GM19372 (cell line): Measurements from ENCODE around the gene CTNNAL1.
"Not testable (repeated sequence)": the region's sequence is repeated elsewhere in the genome, so short reads cannot be mapped to it uniquely, and the experiment has no call there.

ENCODE experiments used
- ATAC-seq: cut with Tn5 transposase; IDR thresholded peaks from one replicate; pipeline ENCODE4 v1.9.1; 2021; ENCODE audit warnings: mild to moderate bottlenecking, low read depth, moderate library complexity; ENCODE audit not compliant: unreplicated experiment

Gene CTNNAL1, protein sequence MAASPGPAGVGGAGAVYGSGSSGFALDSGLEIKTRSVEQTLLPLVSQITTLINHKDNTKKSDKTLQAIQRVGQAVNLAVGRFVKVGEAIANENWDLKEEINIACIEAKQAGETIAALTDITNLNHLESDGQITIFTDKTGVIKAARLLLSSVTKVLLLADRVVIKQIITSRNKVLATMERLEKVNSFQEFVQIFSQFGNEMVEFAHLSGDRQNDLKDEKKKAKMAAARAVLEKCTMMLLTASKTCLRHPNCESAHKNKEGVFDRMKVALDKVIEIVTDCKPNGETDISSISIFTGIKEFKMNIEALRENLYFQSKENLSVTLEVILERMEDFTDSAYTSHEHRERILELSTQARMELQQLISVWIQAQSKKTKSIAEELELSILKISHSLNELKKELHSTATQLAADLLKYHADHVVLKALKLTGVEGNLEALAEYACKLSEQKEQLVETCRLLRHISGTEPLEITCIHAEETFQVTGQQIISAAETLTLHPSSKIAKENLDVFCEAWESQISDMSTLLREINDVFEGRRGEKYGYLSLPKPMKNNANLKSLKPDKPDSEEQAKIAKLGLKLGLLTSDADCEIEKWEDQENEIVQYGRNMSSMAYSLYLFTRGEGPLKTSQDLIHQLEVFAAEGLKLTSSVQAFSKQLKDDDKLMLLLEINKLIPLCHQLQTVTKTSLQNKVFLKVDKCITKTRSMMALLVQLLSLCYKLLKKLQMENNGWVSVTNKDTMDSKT

DNA sequence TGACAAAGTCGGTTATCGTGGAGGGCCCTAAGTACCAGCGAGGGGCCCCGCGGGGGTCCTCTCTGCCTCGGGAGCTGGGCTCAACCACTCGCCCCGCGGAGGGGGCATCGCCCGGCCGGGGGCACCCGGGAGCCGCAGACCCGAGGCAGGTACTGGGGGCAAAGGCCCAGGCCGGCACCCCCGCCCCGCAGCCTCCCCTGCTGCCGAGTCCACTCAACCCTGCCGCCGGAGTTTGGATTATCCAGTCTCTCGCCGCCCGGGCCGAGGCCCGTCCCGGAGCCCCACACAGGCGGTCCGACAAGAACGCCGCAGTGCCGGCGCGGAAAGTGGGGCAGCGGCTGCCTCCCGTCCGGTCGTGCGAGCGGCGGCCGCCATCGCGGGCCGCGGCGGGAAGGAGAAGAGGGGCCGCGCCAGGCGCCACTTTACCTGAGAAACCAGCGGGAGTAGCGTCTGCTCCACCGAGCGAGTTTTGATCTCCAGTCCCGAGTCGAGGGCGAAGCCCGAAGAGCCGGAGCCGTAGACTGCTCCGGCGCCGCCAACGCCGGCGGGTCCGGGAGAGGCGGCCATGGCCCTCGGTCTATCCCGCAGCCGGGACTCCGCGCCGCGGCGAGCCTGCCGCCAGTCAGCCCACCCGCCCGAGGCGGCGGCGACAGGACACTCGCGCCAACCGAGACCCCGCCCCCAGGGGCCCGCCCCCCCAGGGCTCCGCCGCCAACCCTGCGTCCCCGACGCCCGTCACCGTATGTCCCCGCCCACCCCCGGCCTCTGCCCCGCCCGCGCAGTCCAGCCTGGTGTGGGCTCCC lies at the start of gene CTNNAL1:
TSS of gene CTNNAL1 (minus strand) at position 624 of the 803 bp plus-strand sequence. CDS start at position 567, 57 bp downstream.
- ATAC-seq = peak; percentile 70

DNA sequence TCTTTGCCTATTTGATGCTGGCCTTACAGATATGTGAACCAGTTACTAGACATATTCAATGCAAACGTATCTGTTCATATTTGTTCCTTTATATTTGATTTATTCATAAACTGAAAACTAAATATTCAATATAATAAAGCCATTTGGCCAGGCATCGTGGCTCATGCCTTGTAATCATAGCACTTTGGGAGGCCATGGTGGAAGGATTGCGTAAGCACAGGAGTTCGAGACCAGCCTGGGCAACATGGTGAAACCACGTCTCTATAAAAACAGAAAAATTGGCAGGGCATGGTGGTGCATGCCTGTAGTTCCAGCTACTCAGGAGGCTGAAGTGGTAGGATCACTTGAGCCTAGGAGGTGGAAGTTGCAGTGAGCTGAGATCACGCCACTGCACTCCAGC lies 49.2 kb upstream of the CTNNAL1 start:
- ATAC-seq = no peak

DNA sequence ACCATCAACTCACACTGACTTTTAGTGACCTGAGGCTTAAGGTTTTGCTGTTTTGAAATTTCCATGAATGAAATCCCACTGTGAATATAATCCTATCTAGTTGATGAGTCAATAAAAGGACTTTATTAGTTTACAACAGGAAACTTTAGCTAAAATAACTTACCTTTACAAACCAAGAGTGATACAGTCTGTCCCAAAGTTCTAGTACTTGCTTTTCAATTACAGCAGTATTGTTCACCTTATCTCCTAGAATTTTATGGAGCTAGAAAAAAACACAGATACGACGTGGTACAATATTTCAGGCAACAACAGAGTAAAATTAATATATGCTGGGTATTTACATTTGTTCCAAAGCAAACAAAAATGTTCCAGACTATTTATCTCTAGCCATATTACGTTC lies 46.9 kb upstream of the CTNNAL1 start:
- no peak for ATAC-seq

DNA sequence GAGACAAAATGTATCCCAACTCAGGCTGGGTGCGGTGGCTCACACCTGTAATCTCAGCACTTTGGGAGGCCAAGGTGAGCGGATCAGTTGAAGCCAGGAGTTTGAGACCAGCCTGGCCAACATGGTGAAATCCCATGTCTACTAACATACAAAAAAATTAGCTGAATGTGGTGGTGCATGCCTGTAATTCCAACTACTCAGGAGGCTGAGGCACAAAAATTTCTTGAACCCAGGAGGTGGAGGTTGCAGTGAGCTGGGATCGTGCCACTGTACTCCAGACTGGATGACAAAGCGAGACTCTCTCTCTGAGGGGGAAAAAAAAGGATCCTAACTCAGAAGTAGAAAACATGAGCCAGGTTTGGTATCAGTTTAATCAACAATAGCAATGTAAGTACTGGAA lies 39.8 kb upstream of the CTNNAL1 start:
- ATAC-seq = not testable (repeated sequence)

DNA sequence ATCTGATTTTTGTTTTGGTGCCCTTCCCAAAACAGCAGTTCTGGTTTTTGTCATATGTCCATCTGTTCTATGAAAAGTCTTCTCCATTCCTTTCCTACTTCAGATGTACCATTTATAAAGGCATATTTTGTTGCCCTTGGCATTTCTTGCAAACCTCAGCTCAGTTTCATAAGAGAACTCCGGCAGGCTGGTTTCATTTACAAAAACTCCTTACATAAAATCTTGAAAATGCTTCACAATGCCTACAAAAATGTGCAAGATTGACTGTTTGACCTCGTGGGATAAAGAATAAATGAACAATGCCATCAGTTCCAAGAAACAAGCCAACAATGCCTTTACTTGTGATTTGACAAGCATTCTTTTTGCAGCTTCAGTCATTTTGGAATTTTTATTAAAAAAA lies 39.1 kb upstream of the CTNNAL1 start:
- no peak for ATAC-seq

DNA sequence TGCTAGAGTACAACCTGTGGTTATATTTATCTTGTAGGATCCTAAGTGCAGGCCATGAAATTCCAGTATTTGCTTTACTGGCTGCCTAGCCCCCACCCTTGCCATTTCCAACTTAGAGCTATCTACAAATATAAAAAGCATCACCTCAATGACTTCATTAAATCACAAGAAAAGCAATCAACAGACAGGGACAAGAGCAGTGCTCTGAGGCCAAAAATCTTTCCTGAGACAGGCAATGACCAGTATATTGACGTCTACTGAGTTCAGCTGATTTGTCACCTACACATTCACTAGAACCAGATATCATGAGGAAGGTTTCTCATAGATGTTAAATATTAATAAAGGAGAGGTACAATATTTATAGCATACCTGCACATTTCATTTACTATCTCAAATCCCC lies 38.4 kb upstream of the CTNNAL1 start:
- no peak for ATAC-seq

DNA sequence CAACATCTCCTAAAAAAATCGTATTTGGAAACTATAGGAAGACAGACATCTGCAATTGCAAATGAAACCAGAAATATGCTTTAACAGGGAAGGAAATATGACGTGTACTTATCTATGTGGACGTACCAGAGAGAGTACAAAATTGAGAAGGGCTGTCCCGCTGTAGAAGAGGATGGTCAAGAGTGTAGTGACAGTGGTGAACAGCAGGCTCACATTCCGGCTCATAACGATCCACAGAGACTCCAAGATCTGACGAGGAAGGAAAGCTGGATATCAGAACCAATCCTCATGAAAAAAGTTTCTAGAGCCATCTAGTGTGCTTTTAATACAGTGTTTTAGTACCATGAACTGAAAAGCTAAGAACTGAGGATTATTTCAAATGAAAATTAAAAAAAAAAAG lies 37.1 kb upstream of the CTNNAL1 start:
- no peak for ATAC-seq

DNA sequence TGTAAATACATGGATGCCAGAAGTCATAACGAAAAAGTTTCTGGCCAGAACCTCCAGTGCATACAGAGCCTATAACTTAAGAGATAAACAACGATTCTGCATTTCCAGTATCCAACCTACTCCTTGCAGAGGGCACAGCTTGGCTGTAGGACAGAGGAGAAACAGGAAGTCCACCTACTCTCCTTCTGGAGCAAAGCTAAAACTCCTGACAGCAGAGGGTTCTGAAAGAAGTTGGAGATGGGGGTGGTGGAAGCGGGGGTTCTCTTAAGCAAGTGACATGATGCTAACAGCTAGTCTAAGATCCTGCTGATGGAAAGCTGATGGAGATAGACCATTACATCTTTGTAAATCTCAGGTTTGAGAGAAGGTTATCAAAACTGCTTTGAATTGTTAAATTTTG lies 35.5 kb upstream of the CTNNAL1 start:
- ATAC-seq = no peak

DNA sequence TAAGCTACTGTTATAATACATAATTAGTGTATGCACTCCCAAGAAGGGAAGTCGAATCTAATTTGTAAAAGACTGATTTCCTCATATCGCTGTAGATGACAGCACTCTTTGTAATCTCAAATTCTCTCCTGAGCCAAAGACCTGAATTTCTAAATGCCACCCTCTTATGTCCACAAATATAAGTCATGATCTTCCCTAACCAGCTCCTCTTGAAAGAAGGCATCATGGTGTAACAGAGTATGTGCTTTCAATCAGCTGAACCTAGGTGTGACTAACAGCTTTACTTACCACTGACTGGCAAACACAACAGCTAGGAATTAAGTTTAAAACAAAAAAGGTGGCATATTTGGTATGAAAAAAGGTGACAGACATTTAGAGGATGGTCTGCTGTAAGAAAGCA lies 34.0 kb upstream of the CTNNAL1 start:
- no peak for ATAC-seq

DNA sequence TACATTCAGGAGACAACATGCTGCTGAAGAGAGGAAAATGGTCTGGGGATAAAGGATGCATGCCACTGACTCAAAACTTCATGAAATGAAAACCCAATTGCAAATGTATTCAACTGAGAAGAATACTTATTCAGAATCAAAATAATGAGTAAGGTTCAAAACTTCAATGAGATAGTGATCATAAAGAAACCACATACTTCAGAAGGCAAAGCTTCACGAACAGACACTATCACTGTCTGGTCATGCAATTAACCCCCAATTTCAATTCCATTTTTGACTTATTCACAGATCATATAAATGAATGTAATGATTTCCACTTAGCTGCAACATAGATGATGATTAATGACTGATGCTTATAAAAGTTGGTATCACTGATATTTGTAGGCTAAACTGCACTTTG lies 33.0 kb upstream of the CTNNAL1 start:
- ATAC-seq = no peak

DNA sequence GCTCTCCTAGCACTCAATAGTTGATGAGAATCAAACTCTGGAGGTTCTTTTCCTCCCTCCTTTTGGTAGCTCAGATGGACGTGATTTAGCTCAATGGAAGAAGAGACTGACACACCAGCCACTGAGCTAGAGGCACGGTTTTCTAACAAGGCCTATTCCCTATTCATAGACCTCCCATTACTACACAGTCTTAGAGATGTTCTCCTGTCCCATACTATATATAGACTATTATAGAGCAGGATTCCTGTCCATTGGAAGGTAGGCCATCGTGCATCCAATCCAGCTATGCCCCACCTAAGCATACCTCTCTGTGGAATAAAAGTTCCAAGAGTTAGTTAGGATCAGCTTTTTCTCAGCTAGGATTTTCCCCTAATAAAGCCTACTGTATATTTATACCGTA lies 30.3 kb upstream of the CTNNAL1 start:
- no peak for ATAC-seq

DNA sequence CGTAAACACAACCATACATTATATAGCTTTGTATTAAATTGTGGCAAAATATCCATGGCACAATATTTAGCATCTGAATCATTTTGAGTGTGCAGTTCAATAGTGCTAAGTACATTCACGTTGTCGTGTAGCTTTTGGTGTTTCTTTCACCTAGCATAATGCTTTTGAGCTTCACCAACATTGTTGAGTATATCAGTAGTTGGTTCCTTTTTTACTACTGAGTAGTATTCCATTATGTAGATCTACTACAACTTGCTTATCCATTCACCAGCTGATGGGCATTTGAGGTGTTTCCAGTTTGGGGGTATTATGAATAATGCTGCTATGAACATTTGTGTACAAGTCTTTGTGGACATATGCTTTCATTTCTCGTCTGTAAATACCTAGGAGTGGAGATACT lies 27.3 kb upstream of the CTNNAL1 start:
- ATAC-seq = no peak

DNA sequence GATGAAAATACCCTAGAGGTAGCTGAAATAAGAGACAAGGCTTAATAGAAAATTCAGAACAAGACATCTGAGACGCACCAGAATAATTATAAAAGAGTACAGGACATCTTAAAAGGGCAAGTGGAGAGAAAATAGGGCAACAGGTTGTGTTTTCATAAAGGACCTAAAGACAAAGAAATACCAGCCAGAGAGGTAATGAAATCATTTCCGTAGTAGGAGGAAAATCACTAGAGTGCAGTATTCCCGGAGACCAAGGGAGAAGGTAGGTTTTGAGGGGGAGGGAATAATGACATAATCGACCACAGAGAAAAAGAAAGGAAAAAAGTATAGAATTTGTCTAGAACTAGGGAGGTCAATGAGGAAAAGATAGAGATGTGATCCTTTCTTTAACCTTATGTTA lies 26.2 kb upstream of the CTNNAL1 start:
- ATAC-seq = no peak

DNA sequence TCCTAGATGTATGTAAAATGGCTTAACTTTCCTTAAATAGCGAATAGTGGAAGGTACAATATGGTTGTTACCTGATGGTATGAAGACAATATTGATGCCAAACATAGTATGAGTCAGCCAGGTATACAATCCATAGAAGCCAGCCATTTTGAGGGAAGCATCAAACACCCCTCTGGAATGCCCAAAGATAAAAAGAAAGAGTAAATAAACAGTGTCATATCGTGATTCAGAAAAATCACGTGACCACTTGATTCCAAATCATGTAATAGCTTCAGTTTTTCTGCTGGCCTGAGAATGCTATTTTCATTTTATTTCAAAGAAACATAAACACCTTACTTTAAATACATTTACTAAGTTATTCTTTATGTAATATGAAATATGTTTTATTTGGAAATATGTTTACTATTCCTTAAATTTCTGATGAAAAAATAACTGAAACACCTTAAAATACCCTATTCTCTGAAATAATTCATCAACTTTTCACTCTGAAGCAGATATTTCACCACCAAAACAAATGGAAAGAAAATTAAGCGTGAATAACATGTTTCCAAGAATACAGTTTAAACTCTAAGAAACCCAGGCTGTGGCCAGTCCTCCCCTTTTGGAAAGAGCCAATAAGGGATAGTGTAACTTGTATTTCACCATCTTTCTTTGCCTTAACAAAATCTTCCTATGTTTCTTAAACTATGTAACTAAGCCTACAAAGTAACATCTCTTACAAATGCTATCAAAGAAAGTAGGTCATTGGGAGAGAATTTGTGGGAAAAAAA lies 24.8 kb upstream of the CTNNAL1 start:
- no peak for ATAC-seq

DNA sequence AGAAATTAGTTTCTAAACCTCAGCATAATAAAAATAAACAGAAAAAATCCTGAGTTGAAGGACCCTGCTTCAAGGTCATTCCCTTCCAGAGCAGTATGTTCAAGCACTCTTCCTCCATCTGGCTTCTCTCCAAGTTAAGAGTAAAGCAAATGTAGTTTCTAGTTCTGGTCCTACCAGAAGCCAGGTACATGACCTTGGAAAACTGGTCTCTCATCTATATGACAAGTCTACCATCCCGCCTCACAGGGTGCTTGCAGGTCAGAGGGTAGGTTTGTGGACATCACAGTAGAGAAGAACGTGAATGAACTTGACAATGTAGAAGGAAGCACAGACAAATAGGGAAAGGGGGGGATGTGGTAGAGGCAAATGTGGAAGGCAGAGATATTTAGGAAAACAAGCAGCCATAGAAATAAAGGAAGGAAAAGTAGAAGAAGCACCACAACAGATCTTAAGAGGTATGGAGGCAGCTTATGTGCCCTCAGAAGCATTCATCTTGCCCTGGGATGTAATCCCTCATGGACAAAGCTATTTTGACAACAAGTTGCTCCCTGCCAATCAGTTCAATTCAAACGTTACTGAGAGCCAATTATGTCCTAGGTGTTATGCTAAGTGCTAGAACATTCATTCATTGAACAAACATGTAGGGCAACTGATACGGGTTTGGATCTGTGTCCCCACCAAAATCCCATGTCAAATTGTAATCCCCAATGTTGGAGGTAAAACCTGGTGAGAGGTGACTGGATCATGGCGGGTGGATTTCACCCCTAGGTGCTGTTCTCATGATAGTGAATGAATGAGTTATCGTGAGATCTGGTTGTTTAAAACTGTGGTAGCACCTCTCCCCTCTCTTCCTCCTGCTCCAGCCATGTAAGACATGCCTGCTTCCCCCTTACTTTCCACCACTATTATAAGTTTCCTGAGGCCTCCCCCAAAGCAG lies 23.7 kb upstream of the CTNNAL1 start:
- no peak for ATAC-seq

DNA sequence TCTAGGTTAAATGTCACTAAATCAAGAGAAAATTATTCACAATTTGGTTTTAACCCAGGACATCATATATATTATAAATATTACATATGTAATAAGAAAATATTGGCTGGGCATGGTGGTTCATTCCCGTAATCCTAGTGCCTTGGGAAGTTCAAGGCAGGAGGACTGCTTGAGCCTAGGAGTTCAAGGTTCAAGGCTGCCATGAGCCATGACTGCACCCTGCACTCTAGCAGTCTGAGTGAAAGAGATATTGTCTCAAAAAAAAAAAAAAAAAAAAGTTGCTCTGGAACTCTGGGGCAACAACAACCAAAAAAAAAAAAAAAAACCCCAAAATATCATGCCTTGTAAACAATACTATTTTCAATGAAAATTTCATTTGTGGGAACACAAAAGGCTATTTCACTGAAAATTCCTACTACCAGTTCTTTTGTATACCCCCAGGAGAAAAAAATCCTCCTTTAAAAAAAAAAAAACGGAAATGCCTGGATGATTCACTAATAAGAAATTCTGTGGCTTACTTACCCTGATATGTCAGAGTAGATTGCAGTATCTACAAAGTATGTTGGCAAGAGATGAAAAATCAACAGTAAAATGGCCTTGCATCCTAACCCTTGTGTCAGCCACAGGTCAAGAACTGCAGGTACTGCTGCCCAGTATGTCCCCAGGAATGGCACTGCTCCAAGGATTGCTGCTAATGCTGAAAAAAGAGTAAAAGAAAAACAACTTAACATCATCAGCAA lies 22.6 kb upstream of the CTNNAL1 start:
- no peak for ATAC-seq

DNA sequence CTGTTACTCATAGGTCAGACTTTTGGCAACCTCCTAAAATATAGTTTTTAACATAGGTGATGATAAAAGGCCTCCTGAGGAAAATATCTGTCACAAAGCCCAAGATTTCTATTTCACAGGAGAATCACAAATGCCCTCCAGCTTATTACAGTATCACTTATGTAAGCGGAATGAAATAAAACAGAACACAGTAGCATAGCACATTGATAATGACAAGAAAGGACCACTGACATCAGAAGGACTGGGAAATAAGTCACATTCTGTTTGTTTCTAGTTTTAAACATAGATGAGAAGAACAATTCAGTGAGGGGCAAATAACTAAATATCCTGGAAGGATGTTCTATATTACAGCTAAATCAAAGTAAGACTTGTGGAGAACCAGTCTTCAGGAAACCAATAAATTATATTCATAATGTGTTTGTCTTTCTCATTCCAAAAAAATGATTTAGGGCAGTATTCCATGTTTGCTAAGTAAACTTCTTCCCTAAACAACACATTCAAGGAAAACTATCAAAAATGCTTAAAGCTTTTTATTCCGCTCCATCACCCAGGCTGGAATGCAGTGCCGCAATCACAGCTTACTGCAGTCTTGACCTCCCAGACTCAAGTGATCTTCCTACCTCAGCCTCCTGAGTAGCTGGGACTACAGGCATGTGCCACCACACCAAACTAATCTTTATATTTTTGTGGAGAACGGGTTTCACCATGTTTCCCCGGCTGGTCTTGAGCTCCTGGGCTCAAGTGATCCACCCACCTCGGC lies 20.8 kb upstream of the CTNNAL1 start:
- ATAC-seq = no peak

DNA sequence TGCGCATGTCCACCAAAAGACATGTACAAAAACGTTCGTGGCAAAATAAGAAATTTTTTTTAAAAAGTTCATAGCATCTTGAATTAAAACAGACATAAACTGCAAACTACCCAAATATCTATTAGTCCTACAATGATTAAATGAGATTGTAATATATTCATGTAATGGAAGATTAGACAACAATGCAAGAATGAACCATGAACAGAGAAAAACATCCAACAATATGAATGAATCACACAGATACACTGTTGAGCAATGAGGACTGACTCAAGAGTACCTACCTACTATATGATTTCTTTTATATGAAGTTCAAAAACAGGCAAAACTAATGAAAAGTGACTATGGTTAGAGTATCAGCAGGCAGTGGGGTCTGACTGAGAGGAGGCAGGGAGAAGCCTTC lies 17.9 kb upstream of the CTNNAL1 start:
- ATAC-seq = no peak
